ENCODE measurements around the gene KLRF2. TPM values are rescaled to one million over a fixed set of nuclear protein-coding genes. Genes with fewer than 3 reads are reported as not detected.
"Not testable (repeated sequence)": the region's sequence is repeated elsewhere in the genome, so short reads cannot be mapped to it uniquely, and the experiment has no call there.

KLRF2 gene
- total and polyA plus RNA-seq, 8 donors, result not detected

- peaks cover 0 to 5% (median 0%) of the 10 kb centered on the region in 4 donors for H3K4me1 ChIP-seq
- WGBS, 5 donors, result 3 to 8% (median 6%) methylated on average over 11 of the region's 11 CpGs
- TF ChIP-seq CTCF (IDR thresholded peaks at IDR 0.05), result no peak
- TF ChIP-seq POLR2A (IDR thresholded peaks at IDR 0.05), result peak in 1 of 4 donors; percentile 31
- no peak for TF ChIP-seq EP300 (IDR thresholded peaks at IDR 0.05)
- peak; percentile 19 to 66 (median 52) for TF ChIP-seq POLR2AphosphoS5 (IDR thresholded peaks at IDR 0.05)
- no peaks in the 10 kb centered on the region for H3K9me3 ChIP-seq
- peak in 1 of 2 donors; percentile 75 for DNase-seq
- no peaks in the 10 kb centered on the region for H3K36me3 ChIP-seq
- intact Hi-C loops (cut with DNase I; ENCODE audit: low total_unique reads), result no loop called here
- peak within 1 kb of the TSS; percentile 65 to 85 (median 83) for H3K27ac ChIP-seq
- H3K27me3 ChIP-seq, result no peaks in the 10 kb centered on the region
- H3K4me3 ChIP-seq, result peak within 1 kb of the TSS; percentile 38 to 46 (median 40)
Observed at GRCh38 chr12:9869307-9870161, 11.8 kb upstream of the KLRF2 start, which contains the start of gene CLEC2B. CLEC2B (minus strand) TSS chr12:9869354.

- H3K4me1 ChIP-seq, result peaks cover 0 to 5% (median 0%) of the 10 kb centered on the region in 4 donors
- TF ChIP-seq CTCF (IDR thresholded peaks at IDR 0.05) (no peak), POLR2AphosphoS5 (IDR thresholded peaks at IDR 0.05) (no peak)
- 57 to 77% (median 68%) methylated on average over 2 of the region's 2 CpGs for WGBS, 5 donors
- H3K27me3 ChIP-seq, result no peaks in the 10 kb centered on the region
- no peaks in the 10 kb centered on the region for H3K9me3 ChIP-seq
- intact Hi-C loops (cut with DNase I; ENCODE audit: low total_unique reads), result no loop called here
- peak overlapping the region in 4 of 5 donors; percentile 76 to 85 (median 84) for H3K27ac ChIP-seq
- DNase-seq, result peak in 1 of 2 donors; percentile 31
- H3K4me3 ChIP-seq, result peak overlapping the region; percentile 38 to 46 (median 40)
- H3K36me3 ChIP-seq, result no peaks in the 10 kb centered on the region
Observed at GRCh38 chr12:9870286-9870866, 10.9 kb upstream of the KLRF2 start.

GRCh38 chr12:9872162-9872561 is 9.1 kb upstream of the KLRF2 start:
- no peaks in the 10 kb centered on the region for H3K36me3 ChIP-seq
- intact Hi-C loops (cut with DNase I; ENCODE audit: low total_unique reads), result no loop called here
- H3K27me3 ChIP-seq, result no peaks in the 10 kb centered on the region
- no peak overlapping the region for H3K4me3 ChIP-seq
- no peak overlapping the region for H3K27ac ChIP-seq
- TF ChIP-seq EP300 (IDR thresholded peaks at IDR 0.05), result no peak
- no peak for TF ChIP-seq POLR2A (IDR thresholded peaks at IDR 0.05)
- TF ChIP-seq POLR2AphosphoS5 (IDR thresholded peaks at IDR 0.05), result no peak
- no peak for TF ChIP-seq CTCF (IDR thresholded peaks at IDR 0.05)
- WGBS, 5 donors, result 86 to 90% (median 86%) methylated on average over 3 of the region's 3 CpGs
- no peaks in the 10 kb centered on the region for H3K9me3 ChIP-seq
- peaks cover 0 to 5% (median 0%) of the 10 kb centered on the region in 4 donors for H3K4me1 ChIP-seq
- no peak for DNase-seq

GRCh38 chr12:9872742-9873141 is 8.5 kb upstream of the KLRF2 start:
- WGBS, 5 donors, result 55 to 79% (median 67%) methylated on average over 11 of the region's 11 CpGs
- DNase-seq, result peak in 1 of 2 donors; percentile 23
- Histone ChIP-seq H3K4me1 (peaks cover 0 to 5% (median 0%) of the 10 kb centered on the region in 4 donors), H3K36me3 (no peaks in the 10 kb centered on the region), H3K9me3 (no peaks in the 10 kb centered on the region), H3K4me3 (no peak overlapping the region), H3K27me3 (no peaks in the 10 kb centered on the region), H3K27ac (no peak overlapping the region)
- intact Hi-C loops (cut with DNase I; ENCODE audit: low total_unique reads), result no loop called here
- TF ChIP-seq EP300 (IDR thresholded peaks at IDR 0.05), result no peak
- TF ChIP-seq CTCF (IDR thresholded peaks at IDR 0.05), result no peak
- TF ChIP-seq POLR2AphosphoS5 (IDR thresholded peaks at IDR 0.05), result no peak
- TF ChIP-seq POLR2A (IDR thresholded peaks at IDR 0.05), result no peak

GRCh38 chr12:9876120-9876519 is 5.2 kb upstream of the KLRF2 start:
- H3K4me1 ChIP-seq; DNase-seq; intact Hi-C loops (cut with DNase I; ENCODE audit: low total_unique reads); H3K4me3 ChIP-seq; H3K27me3 ChIP-seq; H3K9me3 ChIP-seq; H3K27ac ChIP-seq; H3K36me3 ChIP-seq: not testable (repeated sequence)
- WGBS, 5 donors, result 96 to 99% (median 98%) methylated on average over 17 to 26 of the region's 26 CpGs; no CpG with 5 or more reads in 1 of the 5 donors

Measured in stomach (tissue), 9 donors.